IPS-NIHi7 (cell line): ENCODE results near the gene SBF2.
"Not testable (repeated sequence)": the region's sequence is repeated elsewhere in the genome, so short reads cannot be mapped to it uniquely, and the experiment has no call there.

Source experiments
- DNase-seq: peaks from one replicate; pipeline ENCODE4 v3.0.0; 2012; ENCODE audit warnings: mixed read lengths; ENCODE audit errors: extremely low spot score

Gene SBF2

DNA sequence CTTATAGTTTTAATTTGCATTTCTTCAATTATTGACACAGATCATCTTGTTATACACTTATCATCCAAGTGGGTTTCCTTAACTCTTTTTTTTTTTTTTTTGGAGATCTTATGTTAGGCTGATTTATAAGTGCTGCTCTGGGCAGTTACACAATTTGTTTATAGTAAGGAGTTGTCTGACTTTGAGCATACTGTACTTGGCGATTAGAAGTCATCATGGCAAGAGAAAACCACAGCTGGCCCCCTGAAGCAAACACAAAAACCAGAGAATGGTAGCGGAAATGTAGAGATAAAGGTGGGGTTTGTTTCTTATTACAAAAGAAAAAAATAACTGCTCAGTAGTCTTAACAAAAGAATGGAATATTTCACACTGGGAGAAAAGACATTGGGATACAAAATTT lies 337.5 kb downstream of the SBF2 start:
- no peak for DNase-seq

- DNase-seq, result no peak
Measured at GRCh38 chr11:9955391-9955790, 338.6 kb downstream of the SBF2 start.

- no peak for DNase-seq
Measured at GRCh38 chr11:9953994-9954626, 339.9 kb downstream of the SBF2 start.

GRCh38 chr11:9952511-9953196 lies 341.4 kb downstream of the SBF2 start:
- no peak for DNase-seq

- DNase-seq, result no peak
Measured at GRCh38 chr11:9951807-9952206, 342.2 kb downstream of the SBF2 start.

GRCh38 chr11:9950462-9950861 lies 343.6 kb downstream of the SBF2 start:
- no peak for DNase-seq

GRCh38 chr11:9947231-9947864 lies 346.7 kb downstream of the SBF2 start:
- DNase-seq, result no peak

DNA sequence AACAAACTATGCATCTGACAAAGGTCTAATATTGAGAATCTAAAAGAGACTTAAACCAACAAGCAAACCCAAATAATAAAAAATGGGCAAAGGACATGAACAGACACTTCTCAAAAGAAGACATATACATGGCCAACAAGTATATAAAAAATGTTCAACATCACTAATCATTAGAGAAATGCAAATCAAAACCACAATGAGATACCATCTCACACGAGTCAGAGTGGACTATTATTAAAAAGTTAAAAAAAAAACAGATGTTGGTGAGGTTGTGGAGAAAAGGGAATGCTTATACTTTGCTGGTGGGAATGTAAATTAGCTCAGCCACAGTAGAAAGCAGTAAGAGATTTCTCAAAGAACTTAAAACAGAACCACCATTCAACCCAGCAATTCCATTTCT lies 348.3 kb downstream of the SBF2 start:
- not testable (repeated sequence) for DNase-seq

GRCh38 chr11:9943386-9944110 lies 350.5 kb downstream of the SBF2 start:
- no peak for DNase-seq

- no peak for DNase-seq
Measured at GRCh38 chr11:9941991-9942390, 352.0 kb downstream of the SBF2 start.

DNA sequence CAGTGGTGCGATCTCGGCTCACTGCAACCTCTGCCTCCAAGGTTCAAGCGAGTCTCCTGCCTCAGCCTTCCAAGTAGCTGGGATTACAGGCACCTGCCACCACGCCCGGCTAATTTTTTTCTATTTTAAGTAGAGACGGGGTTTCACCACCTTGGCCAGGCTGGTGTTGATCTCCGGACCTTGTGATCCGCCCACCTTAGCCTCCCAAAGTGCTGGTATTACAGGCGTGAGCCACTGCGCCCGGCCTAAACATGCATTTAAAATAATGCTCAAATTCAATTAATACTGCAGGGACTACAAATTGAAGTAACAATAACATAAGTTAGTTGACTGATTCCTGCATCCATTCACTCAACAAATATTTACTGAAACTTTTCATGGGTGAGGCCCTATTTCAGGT lies 354.9 kb downstream of the SBF2 start:
- DNase-seq, result not testable (repeated sequence)

DNA sequence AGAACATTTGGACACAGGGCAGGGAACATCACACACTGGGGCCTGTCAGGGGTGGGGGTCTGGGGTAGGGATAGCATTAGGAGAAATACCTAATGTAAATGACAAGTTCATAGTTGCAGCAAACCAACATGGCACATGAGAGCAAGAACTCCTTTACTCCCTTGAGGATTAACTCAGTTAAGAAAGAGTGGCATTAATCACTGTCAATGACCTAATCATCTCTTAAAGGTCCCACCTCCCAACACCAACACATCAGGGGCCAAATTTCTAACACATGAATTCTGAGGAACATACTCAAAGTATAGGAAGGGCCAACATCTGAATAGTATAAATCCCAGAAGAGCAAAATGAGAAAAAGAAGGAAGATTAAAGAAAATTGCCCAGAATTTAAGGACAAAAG lies 357.3 kb downstream of the SBF2 start:
- no peak for DNase-seq

GRCh38 chr11:9932843-9933242 lies 361.2 kb downstream of the SBF2 start:
- not testable (repeated sequence) for DNase-seq

DNA sequence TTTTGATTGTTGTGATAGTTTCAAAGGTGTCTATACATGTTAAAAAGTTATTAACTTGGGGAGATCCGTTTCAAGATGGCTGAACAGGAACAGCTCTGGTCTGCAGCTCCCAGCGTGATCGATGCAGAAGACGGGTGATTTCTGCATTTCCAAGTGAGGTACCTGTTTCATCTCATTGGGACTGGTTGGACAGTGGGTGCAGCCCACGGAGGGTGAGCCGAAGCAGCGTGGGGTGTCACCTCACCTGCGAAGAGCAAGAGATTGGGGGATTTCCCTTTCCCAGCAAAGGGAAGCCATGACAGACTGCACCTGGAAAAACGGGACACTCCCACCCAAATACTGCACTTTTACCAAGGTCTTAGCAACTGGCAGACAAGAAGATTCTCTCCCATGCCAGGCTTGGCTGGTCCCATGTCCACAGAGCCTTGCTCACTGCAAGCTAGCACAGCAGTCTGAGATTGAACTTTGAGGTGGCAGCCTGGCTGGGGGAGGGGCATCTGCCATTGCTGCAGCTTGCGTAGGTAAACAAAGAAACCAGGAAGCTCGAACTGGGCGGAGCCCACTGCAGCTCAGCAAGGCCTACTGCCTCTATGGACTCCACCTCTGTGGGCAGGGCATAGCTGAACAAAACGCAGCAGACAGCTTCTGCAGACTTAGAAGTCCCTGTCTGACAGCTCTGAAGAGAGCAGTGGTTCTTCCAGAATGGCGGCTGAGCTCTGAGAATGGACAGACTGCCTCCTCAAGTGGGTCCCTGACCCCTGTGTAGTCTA lies 363.3 kb downstream of the SBF2 start:
- DNase-seq, result not testable (repeated sequence)

GRCh38 chr11:9927670-9928069 lies 366.3 kb downstream of the SBF2 start:
- DNase-seq, result no peak

GRCh38 chr11:9923280-9923679 lies 370.7 kb downstream of the SBF2 start:
- DNase-seq, result no peak

GRCh38 chr11:9922806-9923205 lies 371.2 kb downstream of the SBF2 start:
- DNase-seq, result peak; percentile 70

DNA sequence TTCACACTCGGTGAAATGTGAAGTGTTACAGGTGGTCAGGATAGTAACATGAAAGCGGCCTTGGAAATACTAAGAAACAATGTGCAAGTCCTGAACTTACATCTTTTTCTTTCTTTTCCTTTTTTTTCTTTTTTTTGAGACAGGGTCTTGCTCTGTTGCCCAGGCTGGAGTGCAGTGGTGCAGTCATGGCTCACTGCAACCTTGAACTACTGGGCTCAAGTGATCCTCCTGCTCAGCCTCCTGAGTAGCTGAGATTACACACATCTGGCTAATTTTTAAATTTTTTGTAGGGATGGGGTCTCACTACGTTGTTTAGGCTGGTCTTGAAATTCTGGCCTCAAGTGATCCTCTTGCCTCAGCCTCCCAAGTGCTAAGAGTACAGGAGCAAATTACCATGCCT lies 377.5 kb downstream of the SBF2 start:
- no peak for DNase-seq

DNA sequence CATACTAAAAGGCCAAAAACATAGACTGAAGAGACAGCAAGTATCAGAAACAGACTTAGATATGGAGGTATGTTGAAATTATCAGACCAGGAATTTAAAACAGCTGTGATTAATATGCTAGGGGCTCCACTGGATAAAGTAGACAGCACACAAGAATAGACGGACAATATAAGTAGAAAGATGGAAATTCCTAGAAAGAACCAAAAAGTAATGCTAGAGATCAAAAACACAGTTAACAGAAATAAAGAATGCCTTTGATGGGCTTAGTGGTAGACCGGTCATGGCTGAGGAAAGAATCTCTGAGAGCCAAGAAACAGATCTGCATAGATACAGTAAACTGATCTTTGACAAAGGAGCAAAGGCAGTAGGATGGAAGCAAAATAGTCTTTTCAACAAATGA lies 380.0 kb downstream of the SBF2 start:
- DNase-seq, result no peak

GRCh38 chr11:9905960-9906791 lies 387.8 kb downstream of the SBF2 start:
- peak; percentile 60 for DNase-seq

- DNase-seq, result no peak
Measured at GRCh38 chr11:9905501-9905951, 388.5 kb downstream of the SBF2 start.
